DMS114 treated with DMSO at 0.1 percent for 48 hours (cell line): ENCODE measurements around the gene PCSK9.
A peak's percentile ranks its signal among the peaks of the same experiment; 100 is the strongest.

ENCODE experiments used
- DNase-seq: peaks from one replicate; lab custom pipeline; 2025; ENCODE audit not compliant: unreplicated experiment; lab: John Stamatoyannopoulos, UW

PCSK9 gene

DNA sequence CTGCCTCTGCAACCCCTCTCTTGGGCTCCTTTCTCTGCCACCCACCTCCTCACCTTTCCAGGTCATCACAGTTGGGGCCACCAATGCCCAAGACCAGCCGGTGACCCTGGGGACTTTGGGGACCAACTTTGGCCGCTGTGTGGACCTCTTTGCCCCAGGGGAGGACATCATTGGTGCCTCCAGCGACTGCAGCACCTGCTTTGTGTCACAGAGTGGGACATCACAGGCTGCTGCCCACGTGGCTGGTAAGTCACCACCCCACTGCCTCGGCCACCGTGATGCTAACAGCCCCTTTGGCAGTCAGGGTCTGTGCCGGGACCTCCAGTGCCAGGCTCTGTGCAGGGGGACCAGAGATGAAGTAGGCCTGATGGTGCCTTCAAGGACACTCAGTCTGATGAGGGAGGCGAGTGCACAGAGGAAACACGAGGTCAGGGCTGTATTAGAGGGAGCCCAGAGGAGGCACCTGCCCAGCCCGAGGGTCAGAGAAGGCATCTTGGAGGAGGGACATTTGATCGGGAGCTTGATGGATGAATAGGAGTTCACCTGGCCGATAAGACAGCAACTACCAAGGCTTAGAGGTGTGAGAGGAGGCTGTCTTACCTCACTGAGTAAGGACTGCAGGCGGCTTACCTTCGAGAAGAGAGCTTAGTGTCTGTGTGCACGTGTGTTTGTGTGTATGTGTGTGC lies 18.1 kb downstream of the PCSK9 start:
- no peak for DNase-seq

DNA sequence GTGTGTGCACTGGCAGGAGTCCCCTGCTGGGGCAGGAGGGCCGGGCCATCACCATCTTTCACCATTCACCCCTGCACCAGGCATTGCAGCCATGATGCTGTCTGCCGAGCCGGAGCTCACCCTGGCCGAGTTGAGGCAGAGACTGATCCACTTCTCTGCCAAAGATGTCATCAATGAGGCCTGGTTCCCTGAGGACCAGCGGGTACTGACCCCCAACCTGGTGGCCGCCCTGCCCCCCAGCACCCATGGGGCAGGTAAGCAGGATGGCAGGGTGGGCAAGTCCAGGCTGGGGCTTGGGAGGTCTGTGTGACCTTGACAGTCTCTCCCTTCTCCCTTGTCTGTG lies 18.6 kb downstream of the PCSK9 start:
- no peak for DNase-seq

DNA sequence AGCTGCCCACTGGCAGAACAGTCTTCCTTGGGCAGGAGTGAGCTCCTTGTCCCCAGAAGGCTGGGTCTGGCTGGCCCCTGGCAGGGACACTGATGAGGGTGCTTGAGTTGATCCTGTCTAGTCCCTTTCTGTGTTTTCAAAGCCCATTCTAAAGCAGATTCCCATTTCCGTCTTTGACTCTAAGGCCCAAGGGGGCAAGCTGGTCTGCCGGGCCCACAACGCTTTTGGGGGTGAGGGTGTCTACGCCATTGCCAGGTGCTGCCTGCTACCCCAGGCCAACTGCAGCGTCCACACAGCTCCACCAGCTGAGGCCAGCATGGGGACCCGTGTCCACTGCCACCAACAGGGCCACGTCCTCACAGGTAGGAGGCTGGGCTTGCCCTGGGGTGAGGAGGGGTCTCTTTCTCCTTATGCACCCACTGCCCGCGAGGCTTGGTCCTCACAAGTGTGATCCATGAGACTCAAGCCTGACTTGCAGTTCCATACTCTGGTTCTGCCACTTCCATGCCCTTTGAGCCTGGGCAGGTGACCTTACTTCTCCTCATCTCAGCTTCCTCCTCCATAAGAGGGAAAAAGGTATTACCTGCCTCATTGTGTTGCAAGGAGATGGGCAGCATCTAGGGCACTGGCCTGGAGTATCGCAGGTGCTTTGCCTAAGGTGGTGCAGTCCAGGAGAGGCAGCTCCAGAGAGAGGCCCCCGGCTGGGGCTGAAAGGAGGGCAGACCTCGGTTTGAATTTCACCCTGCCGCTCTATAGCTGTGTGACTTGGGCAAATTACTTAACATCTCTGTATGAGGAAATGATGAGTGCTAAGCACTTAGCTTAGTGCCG lies 20.2 kb downstream of the PCSK9 start:
- no peak for DNase-seq

GRCh38 chr1:55060133-55060999 lies 21.0 kb downstream of the PCSK9 start:
- DNase-seq, result no peak

GRCh38 chr1:55061000-55061705 lies 21.8 kb downstream of the PCSK9 start:
- DNase-seq, result no peak

GRCh38 chr1:55061706-55062321 lies 22.5 kb downstream of the PCSK9 start:
- DNase-seq, result no peak

DNA sequence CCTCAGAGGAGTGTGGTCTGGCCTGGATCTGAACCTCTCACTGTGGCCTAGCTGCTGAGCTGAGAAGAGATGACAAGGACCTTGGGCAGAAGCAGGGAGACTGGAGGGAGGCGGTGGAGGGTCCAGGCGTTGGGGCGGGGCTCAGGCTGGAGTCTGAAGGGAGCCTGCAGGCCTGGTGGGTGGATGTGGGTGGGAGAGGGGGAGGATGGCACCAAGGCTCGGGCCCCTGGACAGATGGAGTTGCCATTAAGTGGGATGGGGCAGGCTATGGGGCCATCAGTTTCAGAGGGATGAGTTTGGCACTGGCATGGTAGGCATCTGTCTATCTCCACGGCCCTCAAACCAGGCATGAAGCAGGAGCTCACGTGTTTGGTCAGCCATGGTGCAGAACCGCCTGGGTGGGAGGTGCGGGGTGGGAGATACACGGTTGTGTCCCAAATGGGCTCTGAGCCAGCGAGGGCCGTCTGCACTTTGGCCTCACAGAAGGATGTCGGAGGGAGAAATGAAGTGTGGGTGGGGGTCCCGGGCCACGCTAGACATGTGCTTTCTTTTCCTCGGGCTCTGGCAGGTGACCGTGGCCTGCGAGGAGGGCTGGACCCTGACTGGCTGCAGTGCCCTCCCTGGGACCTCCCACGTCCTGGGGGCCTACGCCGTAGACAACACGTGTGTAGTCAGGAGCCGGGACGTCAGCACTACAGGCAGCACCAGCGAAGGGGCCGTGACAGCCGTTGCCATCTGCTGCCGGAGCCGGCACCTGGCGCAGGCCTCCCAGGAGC lies 23.6 kb downstream of the PCSK9 start:
- DNase-seq, result no peak

DNA sequence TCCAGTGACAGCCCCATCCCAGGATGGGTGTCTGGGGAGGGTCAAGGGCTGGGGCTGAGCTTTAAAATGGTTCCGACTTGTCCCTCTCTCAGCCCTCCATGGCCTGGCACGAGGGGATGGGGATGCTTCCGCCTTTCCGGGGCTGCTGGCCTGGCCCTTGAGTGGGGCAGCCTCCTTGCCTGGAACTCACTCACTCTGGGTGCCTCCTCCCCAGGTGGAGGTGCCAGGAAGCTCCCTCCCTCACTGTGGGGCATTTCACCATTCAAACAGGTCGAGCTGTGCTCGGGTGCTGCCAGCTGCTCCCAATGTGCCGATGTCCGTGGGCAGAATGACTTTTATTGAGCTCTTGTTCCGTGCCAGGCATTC lies 24.2 kb downstream of the PCSK9 start:
- DNase-seq, result no peak

GRCh38 chr1:55064071-55064581 lies 24.8 kb downstream of the PCSK9 start:
- DNase-seq, result no peak

- no peak for DNase-seq
These were observed 25.5 kb downstream of the PCSK9 start for GRCh38 chr1:55064861-55065263.

DNA sequence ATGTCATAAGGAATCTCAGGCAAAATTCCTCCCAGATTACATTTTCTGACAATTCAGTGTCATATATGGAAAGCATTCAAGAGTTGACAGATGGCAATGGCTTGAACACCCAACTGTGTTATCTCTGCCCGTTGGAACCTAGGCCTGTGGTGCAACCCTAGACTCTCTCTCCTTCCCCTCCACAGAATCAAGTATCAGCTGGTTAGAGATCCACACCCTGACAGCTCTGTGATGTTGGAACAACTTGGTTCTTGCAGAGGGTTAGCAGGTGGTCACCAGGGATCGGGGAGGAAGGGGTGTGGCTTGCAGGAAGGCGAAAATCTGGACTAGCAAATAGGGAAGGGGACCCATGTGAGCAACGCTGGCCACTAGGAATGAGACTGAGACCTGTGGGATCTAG lies 26.3 kb downstream of the PCSK9 start:
- no peak for DNase-seq

- DNase-seq, result no peak
These were observed 27.9 kb downstream of the PCSK9 start for GRCh38 chr1:55067022-55067778.

DNA sequence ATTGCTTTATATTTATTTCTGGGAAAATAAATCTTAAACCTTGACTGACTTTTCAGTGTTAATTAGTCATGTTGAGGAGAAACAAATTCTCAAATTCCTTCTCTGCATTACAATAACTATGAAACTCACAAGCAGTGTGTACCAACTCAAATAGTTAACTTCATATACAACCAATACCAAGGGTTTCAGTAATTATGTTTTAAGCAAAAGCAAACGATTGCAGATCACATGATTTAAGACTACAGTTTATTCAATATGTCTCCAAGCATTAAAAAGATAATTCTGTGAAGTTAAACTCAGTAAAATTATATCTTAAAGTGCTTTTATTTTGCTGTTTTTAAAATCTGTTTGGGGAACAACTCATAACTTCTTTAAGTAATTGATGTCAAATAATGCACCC lies 28.6 kb downstream of the PCSK9 start:
- DNase-seq, result no peak

GRCh38 chr1:55068638-55069037 lies 29.3 kb downstream of the PCSK9 start:
- DNase-seq, result no peak

DNA sequence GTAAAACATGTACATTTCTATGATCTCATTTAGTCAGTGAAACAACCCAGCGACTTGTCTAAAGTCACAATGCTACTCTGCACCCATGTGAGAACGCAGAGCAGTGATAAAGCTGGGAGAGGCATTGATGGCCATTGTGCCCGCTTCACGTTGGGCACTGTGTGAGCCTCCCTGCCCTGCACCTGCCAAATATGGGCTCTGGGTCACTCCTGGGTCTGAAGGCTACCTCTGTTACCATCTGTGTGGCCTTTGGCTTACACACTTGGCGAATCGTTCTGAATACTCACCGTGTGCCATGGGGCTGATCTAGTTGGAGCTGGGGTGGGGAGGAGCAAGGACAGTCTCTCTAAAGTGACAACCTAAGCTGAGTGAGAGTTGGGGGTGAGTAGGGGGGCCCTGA lies 29.9 kb downstream of the PCSK9 start:
- no peak for DNase-seq

GRCh38 chr1:55070293-55071164 lies 31.2 kb downstream of the PCSK9 start:
- no peak for DNase-seq

GRCh38 chr1:55071477-55071876 lies 32.1 kb downstream of the PCSK9 start:
- DNase-seq, result peak; percentile 27
